ENCODE measurements around the gene THAP7.

- no peak for TF ChIP-seq POLR2A (IDR thresholded peaks at IDR 0.05)
- TF ChIP-seq, protein P1, sequence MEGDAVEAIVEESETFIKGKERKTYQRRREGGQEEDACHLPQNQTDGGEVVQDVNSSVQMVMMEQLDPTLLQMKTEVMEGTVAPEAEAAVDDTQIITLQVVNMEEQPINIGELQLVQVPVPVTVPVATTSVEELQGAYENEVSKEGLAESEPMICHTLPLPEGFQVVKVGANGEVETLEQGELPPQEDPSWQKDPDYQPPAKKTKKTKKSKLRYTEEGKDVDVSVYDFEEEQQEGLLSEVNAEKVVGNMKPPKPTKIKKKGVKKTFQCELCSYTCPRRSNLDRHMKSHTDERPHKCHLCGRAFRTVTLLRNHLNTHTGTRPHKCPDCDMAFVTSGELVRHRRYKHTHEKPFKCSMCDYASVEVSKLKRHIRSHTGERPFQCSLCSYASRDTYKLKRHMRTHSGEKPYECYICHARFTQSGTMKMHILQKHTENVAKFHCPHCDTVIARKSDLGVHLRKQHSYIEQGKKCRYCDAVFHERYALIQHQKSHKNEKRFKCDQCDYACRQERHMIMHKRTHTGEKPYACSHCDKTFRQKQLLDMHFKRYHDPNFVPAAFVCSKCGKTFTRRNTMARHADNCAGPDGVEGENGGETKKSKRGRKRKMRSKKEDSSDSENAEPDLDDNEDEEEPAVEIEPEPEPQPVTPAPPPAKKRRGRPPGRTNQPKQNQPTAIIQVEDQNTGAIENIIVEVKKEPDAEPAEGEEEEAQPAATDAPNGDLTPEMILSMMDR (IDR thresholded peaks at IDR 0.05), result no peak
Measured at GRCh38 chr22:21045585-21046294, 43.8 kb upstream of the THAP7 start, which contains the start of gene LRRC74B.
